Measurements from ENCODE around the gene B4GALNT3. TPM values are rescaled to one million over a fixed set of nuclear protein-coding genes. Genes with fewer than 3 reads are reported as not detected.

B4GALNT3 gene
- total RNA-seq, 1 donor from 2014 or later = 49.6 TPM

GRCh38 chr12:578748-579419, 119.1 kb downstream of the B4GALNT3 start:
- DNase-seq = no peak
- intact Hi-C loops (cut with micrococcal nuclease) = loop anchor here (5.0 kb wide), 1 partner anchor 173 kb away; the partner anchor contains the start of gene WNK1
- no peak for ATAC-seq

- intact Hi-C loops (cut with micrococcal nuclease) = loop anchor here (5.0 kb wide), 1 partner anchor 173 kb away; the partner anchor contains the start of gene WNK1
- no peak for ATAC-seq
Observed at GRCh38 chr12:579420-580110, 119.8 kb downstream of the B4GALNT3 start.

GRCh38 chr12:580813-581212, 121.1 kb downstream of the B4GALNT3 start:
- ATAC-seq (no peak), DNase-seq (no peak)
- intact Hi-C loops (cut with micrococcal nuclease) = no loop called here

More at GRCh38 chr12:579420-580110, 119.8 kb downstream of the B4GALNT3 start:
- no peak for DNase-seq

GRCh38 chr12:581321-581720, 121.6 kb downstream of the B4GALNT3 start:
- intact Hi-C loops (cut with micrococcal nuclease) = no loop called here
- ATAC-seq = peak; percentile 16
- DNase-seq = peak; percentile 63

GRCh38 chr12:581746-582145, 122.0 kb downstream of the B4GALNT3 start:
- ATAC-seq = no peak
- intact Hi-C loops (cut with micrococcal nuclease) = no loop called here
- DNase-seq = no peak

- intact Hi-C loops (cut with micrococcal nuclease) = no loop called here
- peak; percentile 85 for DNase-seq
- peak; percentile 91 for ATAC-seq
Observed at GRCh38 chr12:583251-583869, 123.6 kb downstream of the B4GALNT3 start.

- ATAC-seq (no peak), DNase-seq (no peak)
- intact Hi-C loops (cut with micrococcal nuclease) = no loop called here
Observed at GRCh38 chr12:585062-586061, 125.6 kb downstream of the B4GALNT3 start.

GRCh38 chr12:586318-587071, 126.8 kb downstream of the B4GALNT3 start:
- ATAC-seq = no peak
- intact Hi-C loops (cut with micrococcal nuclease) = no loop called here
- no peak for DNase-seq

GRCh38 chr12:587132-588023, 127.6 kb downstream of the B4GALNT3 start:
- ATAC-seq (no peak), DNase-seq (no peak)
- intact Hi-C loops (cut with micrococcal nuclease) = no loop called here

GRCh38 chr12:588024-588322, 128.2 kb downstream of the B4GALNT3 start:
- intact Hi-C loops (cut with micrococcal nuclease) = no loop called here
- no peak for ATAC-seq
- DNase-seq = no peak

GRCh38 chr12:588646-589045, 128.9 kb downstream of the B4GALNT3 start:
- DNase-seq = no peak
- intact Hi-C loops (cut with micrococcal nuclease) = no loop called here
- ATAC-seq = no peak

- intact Hi-C loops (cut with micrococcal nuclease) = no loop called here
- ATAC-seq (peak; percentile 39), DNase-seq (no peak)
Observed at GRCh38 chr12:590206-590750, 130.5 kb downstream of the B4GALNT3 start.

GRCh38 chr12:591167-592023, 131.7 kb downstream of the B4GALNT3 start:
- peak; percentile 91 for ATAC-seq
- peak; percentile 94 for DNase-seq
- intact Hi-C loops (cut with micrococcal nuclease) = no loop called here

GRCh38 chr12:592024-592505, 132.3 kb downstream of the B4GALNT3 start:
- no peak for DNase-seq
- peak; percentile 6 for ATAC-seq
- intact Hi-C loops (cut with micrococcal nuclease) = no loop called here

GRCh38 chr12:593396-594270, 133.9 kb downstream of the B4GALNT3 start:
- intact Hi-C loops (cut with micrococcal nuclease) = no loop called here
- no peak for DNase-seq
- ATAC-seq = no peak

Data from left ventricle myocardium superior (tissue), 1 donor.